DOHH2 (cell line): ENCODE measurements around the gene USP16.

Experiments used
- EZH2phosphoT487 ChIP-seq: fragments of 200-600 bp; sonication (generic); IDR thresholded peaks from 2 replicates; pipeline ENCODE4 v1.6.1; 2017; ENCODE audit warnings: borderline replicate concordance, mild to moderate bottlenecking, antibody characterized with exemption, low read length, moderate library complexity, mixed read lengths
- TF ChIP-seq, protein P1 (sequence below): fragments of 200-600 bp; sonication (generic); IDR thresholded peaks from one replicate; pipeline ENCODE4 v1.5.1; 2014; ENCODE audit warnings: antibody characterized with exemption, mild to moderate bottlenecking, low read depth, low read length; ENCODE audit not compliant: poor library complexity, severe bottlenecking

DNA sequence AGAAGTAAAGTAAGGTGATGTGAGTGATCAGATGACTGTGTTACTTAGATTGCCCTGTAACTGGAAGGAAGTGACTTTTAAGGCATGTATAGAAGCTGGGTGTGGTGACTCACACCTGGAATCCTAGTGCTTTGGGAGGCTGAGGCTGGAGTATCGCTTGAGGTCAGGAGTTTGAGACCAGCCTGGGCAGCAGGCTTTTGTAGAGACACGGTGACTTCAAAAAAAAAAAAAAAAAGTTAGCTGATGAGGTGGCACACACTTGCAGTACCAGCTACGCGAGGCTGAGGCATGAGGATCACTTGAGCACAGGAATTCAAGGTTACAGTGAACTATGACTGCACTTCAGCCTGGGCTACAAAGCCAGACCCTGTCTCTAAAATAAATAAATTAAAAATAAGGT is 2.3 kb upstream of the USP16 start:
- TF ChIP-seq, protein P1, sequence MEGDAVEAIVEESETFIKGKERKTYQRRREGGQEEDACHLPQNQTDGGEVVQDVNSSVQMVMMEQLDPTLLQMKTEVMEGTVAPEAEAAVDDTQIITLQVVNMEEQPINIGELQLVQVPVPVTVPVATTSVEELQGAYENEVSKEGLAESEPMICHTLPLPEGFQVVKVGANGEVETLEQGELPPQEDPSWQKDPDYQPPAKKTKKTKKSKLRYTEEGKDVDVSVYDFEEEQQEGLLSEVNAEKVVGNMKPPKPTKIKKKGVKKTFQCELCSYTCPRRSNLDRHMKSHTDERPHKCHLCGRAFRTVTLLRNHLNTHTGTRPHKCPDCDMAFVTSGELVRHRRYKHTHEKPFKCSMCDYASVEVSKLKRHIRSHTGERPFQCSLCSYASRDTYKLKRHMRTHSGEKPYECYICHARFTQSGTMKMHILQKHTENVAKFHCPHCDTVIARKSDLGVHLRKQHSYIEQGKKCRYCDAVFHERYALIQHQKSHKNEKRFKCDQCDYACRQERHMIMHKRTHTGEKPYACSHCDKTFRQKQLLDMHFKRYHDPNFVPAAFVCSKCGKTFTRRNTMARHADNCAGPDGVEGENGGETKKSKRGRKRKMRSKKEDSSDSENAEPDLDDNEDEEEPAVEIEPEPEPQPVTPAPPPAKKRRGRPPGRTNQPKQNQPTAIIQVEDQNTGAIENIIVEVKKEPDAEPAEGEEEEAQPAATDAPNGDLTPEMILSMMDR, result no peak
- no peak for TF ChIP-seq EZH2phosphoT487
